GM15510 (cell line): ENCODE results near the gene YBEY.

Experiments used
- POLR2A ChIP-seq: IDR thresholded peaks from 3 replicates; pipeline ENCODE4 v1.6.1; 2011; ENCODE audit warnings: borderline replicate concordance; ENCODE audit not compliant: insufficient read length; ENCODE audit errors: extremely low read depth

The YBEY gene

GRCh38 chr21:46327711-46328110 lies 41.6 kb downstream of the YBEY start:
- no peak for TF ChIP-seq POLR2A

GRCh38 chr21:46328151-46328550 lies 42.0 kb downstream of the YBEY start:
- TF ChIP-seq POLR2A: no peak

- TF ChIP-seq POLR2A: no peak
These were observed 43.7 kb downstream of the YBEY start for GRCh38 chr21:46329796-46330195.

GRCh38 chr21:46334351-46335140 lies 48.4 kb downstream of the YBEY start:
- TF ChIP-seq POLR2A: no peak

- TF ChIP-seq POLR2A: no peak
These were observed 50.5 kb downstream of the YBEY start for GRCh38 chr21:46336603-46337002.

GRCh38 chr21:46340998-46341397 lies 54.9 kb downstream of the YBEY start:
- TF ChIP-seq POLR2A: no peak

GRCh38 chr21:46344219-46344915 lies 58.2 kb downstream of the YBEY start:
- no peak for TF ChIP-seq POLR2A

GRCh38 chr21:46345861-46346260 lies 59.7 kb downstream of the YBEY start:
- TF ChIP-seq POLR2A: no peak

- TF ChIP-seq POLR2A: no peak
These were observed 60.4 kb downstream of the YBEY start for GRCh38 chr21:46346296-46347202.

GRCh38 chr21:46347203-46347550 lies 61.0 kb downstream of the YBEY start:
- TF ChIP-seq POLR2A: no peak
